HG03442 (cell line): ENCODE measurements around the gene ELOF1.
A peak's percentile ranks its signal among the peaks of the same experiment; 100 is the strongest.
"Not testable (repeated sequence)": the region's sequence is repeated elsewhere in the genome, so short reads cannot be mapped to it uniquely, and the experiment has no call there.

Experiments
- ATAC-seq: cut with Tn5 transposase; IDR thresholded peaks from one replicate; pipeline ENCODE4 v1.9.1; 2021; ENCODE audit warnings: mild to moderate bottlenecking, moderate library complexity; ENCODE audit not compliant: unreplicated experiment

The ELOF1 gene

DNA sequence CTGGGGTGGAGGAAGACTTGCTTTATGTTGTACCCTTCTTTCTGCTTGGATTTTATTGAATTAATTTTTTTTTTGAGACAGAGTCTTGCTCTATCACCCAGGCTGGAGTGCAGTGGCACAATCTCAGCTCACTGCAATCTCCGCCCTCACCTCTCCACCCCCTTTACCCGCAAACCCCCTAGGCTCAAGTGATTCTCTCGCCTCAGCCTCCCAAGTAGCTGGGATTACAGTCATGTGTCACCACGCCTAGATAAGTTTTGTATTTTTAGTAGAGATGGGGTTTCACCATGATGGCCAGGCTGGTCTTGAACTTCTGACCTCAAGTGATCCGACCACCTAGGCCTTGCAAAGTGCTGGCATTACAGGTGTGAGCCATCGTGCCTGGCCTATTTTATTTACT is 14.3 kb upstream of the ELOF1 start:
- not testable (repeated sequence) for ATAC-seq

DNA sequence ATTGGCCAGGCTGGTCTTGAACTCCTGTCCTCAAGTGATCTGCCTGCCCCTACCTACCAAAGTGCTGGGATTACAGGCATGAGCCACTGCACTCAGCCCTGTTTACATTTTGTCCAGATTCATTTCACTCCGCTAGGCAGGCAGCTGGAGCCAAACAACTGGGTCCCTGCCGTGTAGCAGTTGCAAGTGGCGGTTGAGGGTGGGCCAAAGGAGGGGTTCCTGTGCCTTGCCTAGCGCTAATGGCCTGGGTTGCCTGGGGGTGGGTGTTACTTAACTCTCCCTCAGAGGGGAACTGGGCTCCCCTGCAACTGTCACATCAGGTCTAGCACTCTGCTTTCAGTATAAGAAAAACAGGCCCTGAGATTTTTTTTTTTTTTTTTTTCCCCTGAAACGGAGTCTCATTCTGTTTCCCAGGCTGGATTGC is 11.0 kb upstream of the ELOF1 start:
- ATAC-seq, result no peak

DNA sequence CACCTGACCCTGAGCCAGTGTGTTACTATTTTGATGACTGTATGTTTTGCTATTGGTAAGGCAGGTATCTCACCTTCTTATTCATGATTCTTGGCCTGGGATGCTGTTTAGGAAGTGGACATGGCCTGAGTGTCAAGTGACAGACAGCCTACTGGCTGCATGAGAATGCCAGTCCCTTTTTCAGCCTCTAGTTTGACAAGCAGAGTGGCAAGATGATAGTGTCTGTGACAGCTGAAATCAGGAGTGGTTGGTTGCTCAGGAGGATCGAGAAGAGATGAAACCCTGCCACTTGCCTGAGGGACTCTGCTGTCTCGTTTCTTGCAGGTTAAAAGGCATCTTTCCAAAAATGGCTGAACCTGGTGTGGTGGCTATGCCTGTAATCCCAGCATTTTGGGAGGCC is 7.1 kb upstream of the ELOF1 start:
- ATAC-seq, result no peak

DNA sequence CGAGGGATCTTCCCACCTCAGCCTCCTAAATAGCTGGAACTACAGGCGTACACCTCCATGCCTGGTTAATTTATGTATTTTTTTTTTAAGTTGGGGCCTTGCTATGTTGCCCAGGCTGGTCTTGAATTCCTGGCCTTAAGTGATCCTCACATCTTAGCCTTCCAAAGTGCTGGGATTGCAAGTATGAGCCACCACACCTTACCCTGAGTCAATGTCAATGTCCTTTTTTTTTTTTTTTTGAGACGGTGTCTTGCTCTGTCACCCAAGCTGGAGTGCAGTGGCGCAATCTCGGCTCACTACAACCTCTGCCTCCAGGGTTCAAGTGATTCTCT is 6.6 kb upstream of the ELOF1 start:
- not testable (repeated sequence) for ATAC-seq

DNA sequence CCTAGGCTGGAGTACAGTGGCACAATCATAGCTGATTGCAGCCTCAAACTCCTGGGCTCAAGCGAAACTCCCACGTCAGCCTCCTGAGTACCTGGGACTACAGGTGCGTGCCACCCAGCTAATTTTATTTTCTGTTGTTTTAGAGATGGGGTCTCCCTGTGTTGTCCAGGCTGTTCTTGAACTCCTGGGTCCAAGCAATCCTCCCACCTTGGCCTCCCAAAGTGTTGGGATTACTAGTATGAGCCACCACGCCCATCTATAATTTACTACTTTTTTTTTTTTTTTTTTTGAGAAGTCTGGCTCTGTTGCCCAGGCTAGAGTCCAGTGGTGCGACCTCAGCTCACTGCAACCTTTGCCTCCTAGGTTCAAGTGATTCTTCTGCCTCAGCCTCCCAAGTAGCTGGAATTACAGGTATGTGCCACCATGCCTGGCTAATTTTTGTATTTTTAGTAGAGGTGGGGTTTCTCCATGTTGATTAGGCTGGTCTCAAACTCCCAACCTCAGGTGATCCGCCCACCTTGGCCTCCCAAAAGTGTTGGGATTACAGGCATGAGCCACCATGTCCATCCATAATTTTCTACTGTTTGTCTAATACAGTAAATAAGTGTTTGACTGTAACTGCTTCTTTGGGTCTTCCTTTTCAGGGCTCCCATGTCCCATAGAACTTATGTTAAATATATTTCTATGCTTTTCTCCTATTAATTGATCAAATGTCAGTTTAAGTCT is 5.2 kb upstream of the ELOF1 start:
- ATAC-seq, result not testable (repeated sequence)

DNA sequence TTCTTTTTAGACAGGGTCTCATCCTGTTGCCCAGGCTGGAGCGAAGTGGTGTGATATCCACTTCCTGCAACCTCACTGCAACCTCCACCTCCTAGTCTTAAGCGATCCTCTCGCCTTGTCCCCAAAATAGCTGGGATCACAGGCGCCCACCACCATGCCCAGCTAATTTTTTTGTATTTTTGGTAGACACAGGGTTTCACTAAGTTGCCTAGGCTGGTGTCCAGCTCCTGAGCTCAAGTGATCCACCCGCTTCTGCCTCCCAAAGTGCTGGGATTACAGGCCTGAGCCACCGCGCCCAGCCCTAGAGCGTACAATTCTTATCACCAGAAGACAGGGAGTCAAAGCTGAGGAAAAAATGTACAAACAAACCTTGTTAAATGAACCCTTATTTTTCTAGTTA is 4.5 kb upstream of the ELOF1 start:
- ATAC-seq, result no peak

DNA sequence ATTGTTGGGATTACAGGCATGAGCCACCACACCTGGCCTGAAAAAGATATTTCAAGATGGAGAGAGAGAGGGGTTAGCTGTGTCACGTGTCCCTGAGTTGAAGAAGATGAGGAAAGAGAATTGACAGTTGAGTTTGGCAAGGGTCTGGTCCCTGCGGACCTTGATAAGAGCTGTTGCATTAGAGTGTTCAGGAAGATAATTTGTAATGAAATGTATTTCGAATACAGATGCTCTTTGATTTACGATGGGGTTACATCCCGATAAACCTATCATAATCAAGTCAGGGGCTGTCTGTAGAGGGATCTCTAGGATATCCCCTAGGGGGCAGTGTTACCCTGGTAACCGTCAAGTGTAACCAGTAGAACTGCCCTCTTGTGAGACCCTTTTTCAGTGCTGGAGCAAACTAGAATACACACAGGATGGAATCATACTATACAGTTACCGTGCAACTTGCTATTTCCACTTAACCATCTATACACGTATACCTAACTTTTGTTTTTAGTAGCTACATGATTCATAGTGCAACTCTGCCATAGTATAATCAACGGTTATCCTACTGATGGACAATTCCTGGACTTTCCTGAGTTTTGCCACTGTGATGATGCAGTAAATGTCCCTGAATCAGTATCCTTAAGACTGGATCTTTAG is 1.5 kb upstream of the ELOF1 start:
- ATAC-seq, result peak; percentile 38

DNA sequence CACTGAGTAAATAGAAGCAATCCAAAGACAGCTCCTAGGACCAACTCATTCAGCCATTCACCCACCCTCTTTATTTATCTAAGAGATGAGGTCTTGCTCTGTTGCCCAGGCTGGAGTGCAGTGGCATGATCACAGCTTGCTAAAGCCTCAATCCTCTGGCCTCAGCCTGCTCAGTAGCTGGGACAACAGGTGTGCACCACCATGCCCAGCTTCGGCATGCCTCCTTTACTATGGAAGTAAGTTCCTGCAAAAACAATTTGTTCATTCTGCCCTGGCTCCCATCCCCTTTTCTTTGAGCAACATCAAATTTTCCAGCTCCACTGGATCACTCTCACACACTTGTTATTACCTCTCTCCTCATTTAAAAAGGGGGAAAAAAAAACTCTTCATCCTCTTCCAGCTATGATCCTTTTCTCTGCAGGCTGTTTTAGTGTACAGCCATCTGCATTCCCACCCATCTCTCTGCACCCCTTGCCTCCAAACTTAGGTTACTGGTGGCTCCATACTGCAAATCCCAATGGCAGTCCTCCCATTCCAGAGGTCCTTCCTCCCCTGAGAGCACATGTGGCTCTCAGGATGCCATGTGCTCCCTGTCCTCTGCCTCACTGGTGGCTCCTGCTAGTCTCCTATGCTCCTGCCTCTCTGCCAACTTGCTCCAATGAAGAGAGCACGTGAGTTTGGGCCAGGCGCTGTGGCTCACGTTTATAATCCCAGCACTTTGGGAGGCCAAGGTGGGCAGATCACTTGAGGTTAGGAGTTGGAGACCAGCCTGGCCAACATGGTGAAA is 2.2 kb downstream of the ELOF1 start:
- ATAC-seq, result no peak

DNA sequence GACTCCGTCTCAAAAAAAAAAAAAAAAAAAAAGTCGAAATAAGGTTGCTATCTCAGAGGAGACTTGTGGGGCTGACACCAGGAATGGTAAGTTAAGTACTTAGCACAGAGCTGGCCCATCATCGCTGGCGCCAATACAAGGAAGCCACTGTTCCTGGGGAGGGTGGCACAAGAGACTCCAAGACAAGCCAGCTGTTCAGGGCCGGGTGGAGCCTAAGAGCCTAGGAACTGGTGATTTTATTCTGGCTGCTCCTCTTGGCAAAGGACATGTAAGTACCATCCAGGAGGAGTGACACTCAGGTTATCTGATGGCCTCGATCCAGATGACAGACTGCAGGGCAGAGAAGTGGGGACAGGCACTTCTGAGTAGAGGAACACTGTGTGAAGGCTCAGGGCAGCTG is 3.8 kb downstream of the ELOF1 start:
- ATAC-seq, result no peak

DNA sequence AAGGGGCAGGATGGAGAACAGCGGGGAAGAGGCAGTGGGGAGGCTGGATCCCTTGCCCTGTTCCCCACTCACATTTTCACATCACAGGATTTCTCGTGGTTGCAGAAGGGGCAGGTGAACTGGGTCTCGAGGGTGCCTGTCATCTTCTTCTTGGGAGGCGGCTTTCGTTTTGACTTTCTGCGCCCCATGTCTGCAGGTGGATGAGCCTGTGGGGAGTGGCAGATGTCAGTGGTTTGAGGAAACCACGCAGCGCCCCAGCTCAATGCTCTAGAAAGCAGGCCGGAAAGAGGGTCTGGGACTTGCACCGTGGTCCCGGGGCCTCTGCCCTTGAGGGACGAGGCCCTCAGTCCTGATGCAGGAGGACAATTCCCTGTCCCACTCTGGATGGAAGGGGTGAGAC is 4.9 kb downstream of the ELOF1 start:
- no peak for ATAC-seq

DNA sequence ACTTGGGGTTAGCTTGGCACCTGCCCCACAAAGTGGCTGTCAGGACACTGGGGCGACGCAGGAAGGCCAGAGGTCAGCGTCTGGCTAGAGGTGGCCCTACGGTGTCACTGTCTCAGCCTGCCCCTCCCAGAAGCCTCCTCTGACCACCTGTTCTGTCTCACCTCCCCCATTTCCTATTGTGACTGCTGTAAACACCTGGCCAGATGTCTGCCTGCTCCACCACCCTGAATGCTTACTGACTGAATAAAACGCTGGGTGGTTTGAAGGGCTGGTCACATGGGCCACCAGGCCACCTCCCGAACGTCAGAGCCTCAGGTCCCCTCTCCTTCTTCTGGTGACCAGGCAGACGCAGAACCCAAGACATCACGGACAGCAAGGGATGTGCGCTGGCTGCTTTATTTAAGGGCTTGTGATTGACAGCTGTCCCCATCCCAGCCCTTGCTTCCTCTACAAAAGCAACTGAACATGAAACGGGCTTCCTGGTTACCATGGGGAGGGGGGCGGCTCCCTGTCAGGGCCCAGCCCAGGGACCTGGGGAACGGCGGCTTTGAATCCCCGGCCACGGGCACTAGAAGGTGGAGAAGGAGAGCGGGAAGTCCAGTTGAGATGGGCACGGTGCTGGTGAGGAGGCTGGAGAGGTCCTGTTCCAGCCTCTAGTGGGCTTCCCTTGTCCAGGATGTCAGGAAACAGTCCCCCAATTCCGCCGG is 6.2 kb downstream of the ELOF1 start:
- no peak for ATAC-seq

DNA sequence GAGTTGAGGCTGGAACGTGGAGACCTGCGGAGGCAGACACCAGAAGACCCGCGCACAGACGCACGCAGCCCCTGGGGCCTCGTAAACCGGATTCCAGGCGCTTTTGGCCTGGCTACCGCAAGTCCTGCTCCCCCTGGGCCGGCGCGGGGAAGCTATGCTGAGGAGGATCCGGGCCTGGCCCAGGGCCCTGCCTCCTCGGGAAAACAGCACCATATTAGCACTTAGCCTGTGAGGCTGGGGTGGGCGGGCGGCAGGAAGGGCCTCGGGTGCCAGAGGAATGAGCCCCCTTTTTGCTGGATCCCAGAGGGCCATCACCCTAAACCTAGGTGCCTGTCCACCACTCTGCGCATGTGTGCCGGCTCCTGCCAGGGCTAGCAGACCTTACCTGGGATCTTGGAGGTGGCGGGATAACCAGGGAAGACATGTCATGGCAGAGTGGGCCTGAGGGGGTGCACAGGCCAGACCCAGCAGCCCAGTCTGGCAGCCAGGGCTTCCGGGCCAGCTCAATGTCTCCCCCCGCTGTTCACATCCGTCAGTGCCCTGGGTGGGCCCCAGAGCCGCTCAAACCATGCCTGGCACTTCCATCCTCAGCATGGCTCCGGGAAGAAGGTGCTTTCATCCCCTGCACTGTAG is 7.3 kb downstream of the ELOF1 start:
- no peak for ATAC-seq

DNA sequence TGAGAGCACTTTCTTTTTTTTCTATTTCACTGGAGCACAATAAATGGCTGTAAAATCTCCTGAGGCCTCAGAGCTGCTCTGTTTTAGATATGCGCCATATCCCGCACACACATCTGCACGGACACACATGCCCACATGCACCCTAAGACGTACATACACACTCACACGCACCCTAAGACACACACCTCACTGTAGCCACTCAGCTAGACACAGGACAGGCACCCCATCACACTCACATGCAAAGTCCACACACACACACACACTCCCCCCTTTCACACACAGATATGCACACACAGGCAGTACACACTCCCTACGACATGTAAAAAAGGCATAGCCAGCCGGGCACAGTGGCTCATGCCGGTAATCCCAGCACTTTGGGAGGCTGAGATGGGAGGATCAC is 8.8 kb downstream of the ELOF1 start:
- ATAC-seq, result no peak

DNA sequence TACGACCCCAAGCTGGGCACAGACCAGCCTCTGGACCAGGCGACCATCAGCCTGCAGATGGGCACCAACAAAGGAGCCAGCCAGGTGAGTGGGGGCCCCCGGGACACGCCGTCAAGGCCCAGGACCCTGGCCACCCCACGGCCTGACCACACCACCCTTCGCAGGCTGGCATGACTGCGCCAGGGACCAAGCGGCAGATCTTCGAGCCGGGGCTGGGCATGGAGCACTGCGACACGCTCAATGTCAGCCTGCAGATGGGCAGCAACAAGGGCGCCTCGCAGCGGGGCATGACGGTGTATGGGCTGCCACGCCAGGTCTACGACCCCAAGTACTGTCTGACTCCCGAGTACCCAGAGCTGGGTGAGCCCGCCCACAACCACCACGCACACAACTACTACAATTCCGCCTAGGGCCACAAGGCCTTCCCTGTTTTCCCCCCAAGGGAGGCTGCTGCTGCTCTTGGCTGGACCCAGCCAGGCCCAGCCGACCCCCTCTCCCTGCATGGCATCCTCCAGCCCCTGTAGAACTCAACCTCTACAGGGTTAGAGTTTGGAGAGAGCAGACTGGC is 9.6 kb downstream of the ELOF1 start:
- no peak for ATAC-seq

DNA sequence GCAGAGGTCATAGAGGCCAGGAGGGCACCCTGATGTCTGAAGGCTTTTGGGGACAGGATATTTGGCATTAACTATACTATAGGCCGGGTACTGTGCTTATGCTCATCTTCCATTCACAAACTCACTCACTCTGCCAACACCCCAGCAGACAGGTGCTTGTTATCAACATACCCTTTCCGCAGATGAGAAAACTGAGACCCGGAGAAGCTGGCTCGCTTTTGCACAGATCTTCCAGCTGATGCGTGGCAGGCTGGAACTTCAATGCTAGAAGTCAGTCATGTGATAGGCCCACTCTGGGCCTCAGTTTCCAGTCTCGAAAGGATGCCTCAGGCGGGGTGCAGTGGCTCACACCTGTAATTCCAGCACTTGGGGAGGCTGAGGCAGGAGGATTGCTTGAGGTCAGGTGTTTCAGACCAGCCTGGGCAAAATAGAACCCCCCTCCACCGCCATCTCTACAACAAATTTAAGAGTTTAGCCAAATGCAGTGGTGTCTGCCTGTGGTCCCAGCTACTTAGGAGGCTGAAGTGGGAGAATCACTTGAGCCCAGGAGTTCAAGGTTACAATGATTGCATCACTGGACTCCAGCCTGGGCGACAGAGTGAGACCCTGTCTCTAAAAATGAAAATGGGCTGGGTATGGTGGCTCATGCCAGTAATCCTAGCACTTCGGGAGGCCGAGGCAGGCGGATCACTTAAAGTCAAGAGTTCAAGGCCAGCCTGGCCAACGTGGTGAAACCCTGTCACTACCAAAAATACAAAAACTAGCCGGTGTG is 10.9 kb downstream of the ELOF1 start:
- ATAC-seq, result no peak

DNA sequence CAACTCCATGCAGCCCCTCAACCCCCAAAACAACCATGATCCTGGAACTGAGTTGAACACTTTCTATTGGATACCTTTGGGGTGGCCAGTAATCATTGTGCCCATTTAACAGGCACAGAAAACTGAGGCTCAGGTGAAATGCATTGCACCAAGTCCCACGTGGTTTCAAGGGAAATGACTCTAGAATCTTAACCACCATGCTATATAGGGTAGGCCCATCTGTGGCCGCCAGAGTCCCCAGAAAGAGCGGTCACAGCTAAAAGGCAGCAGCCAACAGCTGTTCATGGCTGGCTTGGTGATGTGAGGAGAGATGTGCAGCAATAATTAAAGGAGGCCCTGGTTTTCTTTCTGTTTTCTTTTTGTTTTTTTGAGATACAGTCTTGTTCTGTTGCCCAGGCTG is 17.8 kb downstream of the ELOF1 start:
- no peak for ATAC-seq

DNA sequence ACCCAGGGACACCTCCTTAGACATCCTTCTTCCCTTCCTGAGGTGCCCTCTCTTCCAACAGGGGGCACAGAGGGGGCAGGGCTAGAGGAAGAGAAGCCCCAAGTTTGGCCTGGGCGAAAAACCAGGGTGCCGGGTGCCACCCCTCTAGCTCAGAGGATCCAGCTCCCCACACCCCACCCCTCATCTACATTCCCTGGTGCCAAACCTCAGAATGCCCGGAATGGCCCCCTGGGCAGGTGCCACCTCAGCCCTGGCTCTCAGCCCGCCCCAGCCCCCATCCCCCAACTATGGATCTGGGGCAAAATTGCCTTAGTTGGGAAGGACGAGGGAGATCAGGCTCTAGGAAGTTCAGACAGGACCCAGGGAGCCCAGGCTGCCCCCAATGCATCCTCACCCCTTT is 18.4 kb downstream of the ELOF1 start:
- ATAC-seq, result no peak

DNA sequence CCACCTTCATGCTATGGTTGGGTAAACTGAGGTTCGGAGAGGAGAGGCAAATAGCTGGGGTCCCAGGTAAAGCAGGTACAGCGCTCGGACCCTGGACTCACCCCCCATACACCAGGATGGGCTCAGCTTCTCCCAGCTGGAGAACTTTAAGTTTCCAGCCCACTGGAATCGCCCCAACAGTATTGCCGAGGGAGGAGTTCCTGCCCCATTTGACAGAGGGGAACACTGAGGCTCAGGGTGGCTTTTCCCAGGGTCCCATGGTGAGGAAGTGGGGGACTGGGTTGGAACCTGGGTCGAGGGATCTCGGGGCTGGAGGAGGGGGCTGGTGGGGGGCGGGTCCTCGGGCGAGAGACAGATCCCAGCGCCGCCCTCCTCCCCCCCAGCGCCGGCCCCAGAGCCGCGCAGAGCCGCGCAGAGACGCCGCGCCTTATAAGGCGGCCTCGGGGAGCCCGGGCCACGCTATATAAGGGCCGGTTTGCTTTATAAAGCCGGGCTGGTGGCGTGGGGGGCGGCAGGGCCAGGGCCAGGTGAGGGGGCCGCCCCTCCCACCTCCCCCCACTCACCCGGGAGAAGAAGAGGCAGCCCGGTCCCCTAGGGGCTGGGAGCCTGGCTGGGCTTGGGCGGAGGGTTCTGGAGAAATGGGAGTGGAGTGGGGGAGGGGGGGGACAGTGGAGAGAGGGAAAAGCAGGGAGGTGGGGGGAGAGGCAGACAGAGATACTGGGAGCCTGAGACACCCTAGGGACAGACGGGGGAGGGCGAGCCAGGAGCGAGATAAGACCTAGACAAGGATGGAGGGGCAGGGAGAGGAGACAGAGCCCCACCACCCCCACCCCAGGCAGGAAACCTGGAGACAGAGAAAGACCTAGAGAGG is 19.3 kb downstream of the ELOF1 start:
- ATAC-seq, result no peak
